PC-9 (cell line): ENCODE data around the gene BPIFB1. TPM values are rescaled to one million over a fixed set of nuclear protein-coding genes. Genes with fewer than 3 reads are reported as not detected.

Experiments
- BruUV-seq: library from RNA; stranded (reverse); fragments of 400-500 nt; replicated peaks from 2 replicates; lab custom pipeline; 2021; lab: Mats Ljungman, UMichigan
- CTCF ChIA-PET: fragments of 300-600 bp; sonication (Branson Sonifier 250); formaldehyde crosslinking; loops from one replicate; lab custom pipeline; 2022; ENCODE audit warnings: antibody characterized with exemption; lab: Charles Lee
- POLR2A ChIA-PET: fragments of 300-600 bp; sonication (Branson Sonifier 250); formaldehyde crosslinking; loops from one replicate; lab custom pipeline; 2022; ENCODE audit warnings: antibody characterized with exemption; ENCODE audit not compliant: unreplicated experiment; lab: Charles Lee
- DNase-seq, 2 experiments: peaks; one replicate each; pipeline versions ENCODE4 v3.0.0 to v3.0.0-alpha.2; 2015 to 2022; ENCODE audit warnings: mixed read lengths in 1 of 2
- H2AFZ ChIP-seq: fragments of 200-600 bp; sonication (generic); 2 replicates; pipeline ENCODE4 v1.8.1; 2017; ENCODE audit warnings: antibody characterized with exemption
- H3F3A ChIP-seq: fragments of 200-600 bp; sonication (generic); 2 replicates; pipeline ENCODE4 v1.8.1; 2017; ENCODE audit warnings: antibody characterized with exemption, mild to moderate bottlenecking, low read depth; ENCODE audit not compliant: insufficient read depth
- H3K27ac ChIP-seq: fragments of 200-600 bp; sonication (generic); 2 replicates; pipeline ENCODE4 v1.6.1; 2016; ENCODE audit warnings: mixed run types
- H3K27me3 ChIP-seq: fragments of 200-600 bp; sonication (generic); 2 replicates; pipeline ENCODE4 v1.6.1; 2016; ENCODE audit warnings: low read depth, mixed run types; ENCODE audit not compliant: insufficient read depth
- H3K36me3 ChIP-seq: fragments of 200-600 bp; sonication (generic); 2 replicates; pipeline ENCODE4 v1.6.1; 2016; ENCODE audit warnings: low read depth, mixed run types
- H3K4me1 ChIP-seq: fragments of 200-600 bp; sonication (generic); replicated peaks from 2 replicates; pipeline ENCODE4 v1.6.1; 2016; ENCODE audit warnings: mixed run types; ENCODE audit not compliant: insufficient read depth
- H3K4me2 ChIP-seq: fragments of 200-600 bp; sonication (generic); 2 replicates; pipeline ENCODE4 v1.6.1; 2017; ENCODE audit warnings: mixed run types
- H3K4me3 ChIP-seq: fragments of 200-600 bp; sonication (generic); 2 replicates; pipeline ENCODE4 v1.6.1; 2016; ENCODE audit warnings: mixed run types
- H3K79me2 ChIP-seq: fragments of 200-600 bp; sonication (generic); 2 replicates; pipeline ENCODE4 v1.6.1; 2017; ENCODE audit warnings: low read depth, mixed run types
- H3K9me2 ChIP-seq: fragments of 200-600 bp; sonication (generic); 2 replicates; pipeline ENCODE4 v1.8.1; 2017; ENCODE audit warnings: mild to moderate bottlenecking; ENCODE audit not compliant: insufficient read depth
- H3K9me3 ChIP-seq: fragments of 200-600 bp; sonication (generic); 2 replicates; pipeline ENCODE4 v1.8.1; 2016; ENCODE audit warnings: low read depth; ENCODE audit not compliant: insufficient read depth
- H4K20me1 ChIP-seq: fragments of 200-600 bp; sonication (generic); 2 replicates; pipeline ENCODE4 v1.8.1; 2017; ENCODE audit not compliant: insufficient read depth
- EZH2 ChIP-seq: fragments of 200-600 bp; sonication (generic); IDR thresholded peaks from 2 replicates; pipeline ENCODE4 v1.8.0; 2017; ENCODE audit warnings: antibody characterized with exemption, low read depth
- intact Hi-C: fragments of 100-400 bp; cut with micrococcal nuclease; formaldehyde crosslinking; loops from one replicate; pipeline ENCODE4 v1.10.0; 2022; ENCODE audit not compliant: unreplicated experiment
- total RNA-seq: library from RNA; stranded (reverse); gene quantifications from 2 replicates; pipeline ENCODE4 v1.2.3, GENCODE V29; 2021
- TF ChIP-seq, protein P1 (sequence below): fragments of 200-600 bp; sonication (generic); conservative IDR thresholded peaks from 2 replicates; pipeline ENCODE4 v1.6.1; 2017; ENCODE audit warnings: mixed run types, antibody characterized with exemption, mild to moderate bottlenecking, moderate library complexity

The BPIFB1 gene
- total RNA-seq, 1 experiment from 2014 or later: not detected

GRCh38 chr20:33278700-33279099 is 4.3 kb upstream of the BPIFB1 start:
- H3K4me3 ChIP-seq: no peak overlapping the region
- DNase-seq: no peak
- H3K9me3 ChIP-seq: no peaks in the 10 kb centered on the region
- ChIA-PET POLR2A (no interaction called here), CTCF (no interaction called here)
- H2AFZ ChIP-seq: no peak overlapping the region
- peaks cover 61% of the 10 kb centered on the region for H3K4me1 ChIP-seq
- intact Hi-C loops: no loop called here
- BruUV-seq: no TSS peak
- peak overlapping the region; percentile 50 for H3K4me2 ChIP-seq
- no peaks in the 10 kb centered on the region for H3K27me3 ChIP-seq
- peak overlapping the region; percentile 97 for H3K27ac ChIP-seq
- TF ChIP-seq, protein P1, sequence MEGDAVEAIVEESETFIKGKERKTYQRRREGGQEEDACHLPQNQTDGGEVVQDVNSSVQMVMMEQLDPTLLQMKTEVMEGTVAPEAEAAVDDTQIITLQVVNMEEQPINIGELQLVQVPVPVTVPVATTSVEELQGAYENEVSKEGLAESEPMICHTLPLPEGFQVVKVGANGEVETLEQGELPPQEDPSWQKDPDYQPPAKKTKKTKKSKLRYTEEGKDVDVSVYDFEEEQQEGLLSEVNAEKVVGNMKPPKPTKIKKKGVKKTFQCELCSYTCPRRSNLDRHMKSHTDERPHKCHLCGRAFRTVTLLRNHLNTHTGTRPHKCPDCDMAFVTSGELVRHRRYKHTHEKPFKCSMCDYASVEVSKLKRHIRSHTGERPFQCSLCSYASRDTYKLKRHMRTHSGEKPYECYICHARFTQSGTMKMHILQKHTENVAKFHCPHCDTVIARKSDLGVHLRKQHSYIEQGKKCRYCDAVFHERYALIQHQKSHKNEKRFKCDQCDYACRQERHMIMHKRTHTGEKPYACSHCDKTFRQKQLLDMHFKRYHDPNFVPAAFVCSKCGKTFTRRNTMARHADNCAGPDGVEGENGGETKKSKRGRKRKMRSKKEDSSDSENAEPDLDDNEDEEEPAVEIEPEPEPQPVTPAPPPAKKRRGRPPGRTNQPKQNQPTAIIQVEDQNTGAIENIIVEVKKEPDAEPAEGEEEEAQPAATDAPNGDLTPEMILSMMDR: no peak
- no peak for TF ChIP-seq EZH2
- H3F3A ChIP-seq: peaks cover 16% of the 10 kb centered on the region; the same call in 1 of the 2 replicates
- no peaks in the 10 kb centered on the region for H3K79me2 ChIP-seq
- H4K20me1 ChIP-seq: no peaks in the 10 kb centered on the region
- no peaks in the 10 kb centered on the region for H3K9me2 ChIP-seq
- no peaks in the 10 kb centered on the region for H3K36me3 ChIP-seq

- Histone ChIP-seq H3K9me2 (no peaks in the 10 kb centered on the region), H3K27me3 (no peaks in the 10 kb centered on the region), H3K4me2 (peak overlapping the region; percentile 50; the same call in 1 of the 2 replicates), H3K4me1 (peaks cover 66% of the 10 kb centered on the region), H3K4me3 (no peak overlapping the region), H3K9me3 (no peaks in the 10 kb centered on the region), H3K36me3 (no peaks in the 10 kb centered on the region), H3F3A (peaks cover 16% of the 10 kb centered on the region; the same call in 1 of the 2 replicates), H3K27ac (peak overlapping the region; percentile 97), H2AFZ (no peak overlapping the region), H4K20me1 (no peaks in the 10 kb centered on the region), H3K79me2 (no peaks in the 10 kb centered on the region)
- BruUV-seq: no TSS peak
- TF ChIP-seq, protein P1: no peak
- DNase-seq: no peak
- intact Hi-C loops: no loop called here
- ChIA-PET CTCF (no interaction called here), POLR2A (no interaction called here)
Measured at GRCh38 chr20:33279261-33279910, 3.6 kb upstream of the BPIFB1 start.

DNA sequence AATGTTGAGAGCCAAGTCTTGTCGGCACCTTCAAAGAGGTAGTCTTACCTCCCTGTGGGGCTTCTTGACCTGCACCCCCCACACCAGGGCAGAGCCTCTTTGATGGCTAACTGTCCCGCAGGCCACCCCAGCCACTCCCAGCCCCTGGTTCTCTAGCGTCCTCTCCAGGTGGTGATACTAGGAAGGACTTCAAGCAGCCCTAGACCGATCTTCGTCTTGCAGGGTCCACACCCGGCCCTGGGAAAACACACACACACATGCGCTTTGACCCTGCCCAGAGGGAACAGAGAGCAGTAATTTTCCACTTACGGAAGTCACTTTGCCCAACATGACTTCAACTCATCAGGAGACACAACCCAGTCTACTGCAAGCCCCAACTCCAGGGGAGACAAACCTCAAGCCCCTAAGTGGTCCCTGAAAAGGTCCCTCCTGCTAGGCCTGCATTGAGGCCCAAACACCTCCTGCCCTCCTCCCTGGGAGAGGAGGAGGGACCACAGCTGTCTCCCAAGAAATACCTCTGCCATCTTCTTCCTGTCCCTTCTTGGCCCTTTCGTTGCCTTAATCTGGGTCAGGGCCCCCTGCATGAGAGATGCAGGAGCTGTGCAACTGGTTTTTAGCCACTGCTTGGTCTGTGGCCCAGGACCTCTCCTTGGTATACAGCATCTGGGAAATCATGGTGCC is 2.9 kb upstream of the BPIFB1 start:
- TF ChIP-seq, protein P1: no peak
- TF ChIP-seq EZH2: no peak
- ChIA-PET CTCF (no interaction called here), POLR2A (no interaction called here)
- H3K27ac ChIP-seq: no peak overlapping the region
- no peak overlapping the region for H2AFZ ChIP-seq
- H3F3A ChIP-seq: peaks cover 16% of the 10 kb centered on the region; the same call in 1 of the 2 replicates
- no peaks in the 10 kb centered on the region for H3K9me3 ChIP-seq
- H3K27me3 ChIP-seq: no peaks in the 10 kb centered on the region
- H4K20me1 ChIP-seq: no peaks in the 10 kb centered on the region
- no peak overlapping the region for H3K4me3 ChIP-seq
- BruUV-seq: no TSS peak
- H3K36me3 ChIP-seq: no peaks in the 10 kb centered on the region
- no peaks in the 10 kb centered on the region for H3K79me2 ChIP-seq
- no peak overlapping the region for H3K4me2 ChIP-seq
- intact Hi-C loops: no loop called here
- no peak for DNase-seq
- no peaks in the 10 kb centered on the region for H3K9me2 ChIP-seq
- peaks cover 68% of the 10 kb centered on the region for H3K4me1 ChIP-seq
